ENCODE measurements around the gene GPC2.

GPC2 gene

GRCh38 chr7:100158229-100159098 is 18.7 kb downstream of the GPC2 start, which contains the start of gene TRAPPC14:
TRAPPC14 (minus strand) TSS chr7:100158723; CDS start chr7:100158499, 224 bp downstream.
- Histone ChIP-seq H3K27me3 (replicated peaks; ENCODE audit: insufficient read depth, low read length) (peaks cover 19% of the 10 kb centered on the region), H3K36me3 (replicated peaks; ENCODE audit: insufficient read depth, low read length) (no peaks in the 10 kb centered on the region), H3K9me3 (replicated peaks; ENCODE audit: insufficient read depth, low read length) (no peaks in the 10 kb centered on the region), H3K79me2 (ENCODE audit: low read length) (peaks cover 27% of the 10 kb centered on the region), H3K4me1 (ENCODE audit: low read length) (peaks cover 8% of the 10 kb centered on the region; the same call in 1 of the 2 replicates), H4K20me1 (ENCODE audit: insufficient read depth, low read length) (no peaks in the 10 kb centered on the region), H3K9ac (ENCODE audit: low read length) (peak within 1 kb of the TSS; percentile 86), H3K4me3 (ENCODE audit: low read length) (peak within 1 kb of the TSS; percentile 87), H3K4me2 (ENCODE audit: low read depth, low read length) (peak within 1 kb of the TSS; percentile 70), H2AFZ (ENCODE audit: low read length) (peak within 1 kb of the TSS; percentile 89), H3K9me2 (replicated peaks; ENCODE audit: insufficient read depth, low read length) (no peaks in the 10 kb centered on the region), H3K27ac (ENCODE audit: low read length) (no peak within 1 kb of the TSS), H3F3A (ENCODE audit: insufficient read depth, low read length) (no peaks in the 10 kb centered on the region; the same call in 1 of the 2 replicates)
- TF ChIP-seq CTCF (IDR thresholded peaks at IDR 0.05; ENCODE audit: low read length) = no peak
- TF ChIP-seq EZH2phosphoT487 (IDR thresholded peaks at IDR 0.05; ENCODE audit: low read length) = no peak
- no peak for TF ChIP-seq EZH2 (optimal IDR thresholded peaks at IDR 0.05; ENCODE audit: low read depth, low read length)
- peak; percentile 78 for DNase-seq

- H3K4me1 ChIP-seq (ENCODE audit: low read length) = peaks cover 8% of the 10 kb centered on the region; the same call in 1 of the 2 replicates
- 0 out of 2 replicates have a peak overlapping the region, but pooled peaks have one; percentile 89 for H2AFZ ChIP-seq (ENCODE audit: low read length)
- peaks cover 10% of the 10 kb centered on the region for H3K27me3 ChIP-seq (replicated peaks; ENCODE audit: insufficient read depth, low read length)
- H3K27ac ChIP-seq (ENCODE audit: low read length) = no peak overlapping the region
- peaks cover under 1% of the 10 kb centered on the region; the same call in 1 of the 2 replicates for H3F3A ChIP-seq (ENCODE audit: insufficient read depth, low read length)
- peak overlapping the region; percentile 87 for H3K4me3 ChIP-seq (ENCODE audit: low read length)
- H4K20me1 ChIP-seq (ENCODE audit: insufficient read depth, low read length) = no peaks in the 10 kb centered on the region
- H3K9me2 ChIP-seq (replicated peaks; ENCODE audit: insufficient read depth, low read length) = no peaks in the 10 kb centered on the region
- peak overlapping the region; percentile 70 for H3K4me2 ChIP-seq (ENCODE audit: low read depth, low read length)
- peak overlapping the region; percentile 86 for H3K9ac ChIP-seq (ENCODE audit: low read length)
- no peaks in the 10 kb centered on the region for H3K9me3 ChIP-seq (replicated peaks; ENCODE audit: insufficient read depth, low read length)
- no peaks in the 10 kb centered on the region for H3K36me3 ChIP-seq (replicated peaks; ENCODE audit: insufficient read depth, low read length)
- TF ChIP-seq CTCF (IDR thresholded peaks at IDR 0.05; ENCODE audit: low read length) = no peak
- no peak for TF ChIP-seq EZH2phosphoT487 (IDR thresholded peaks at IDR 0.05; ENCODE audit: low read length)
- no peak for TF ChIP-seq EZH2 (optimal IDR thresholded peaks at IDR 0.05; ENCODE audit: low read depth, low read length)
- DNase-seq = no peak
- peaks cover 27% of the 10 kb centered on the region for H3K79me2 ChIP-seq (ENCODE audit: low read length)
These were observed 19.6 kb downstream of the GPC2 start for GRCh38 chr7:100157334-100158228.

GRCh38 chr7:100157069-100157333 is 20.2 kb downstream of the GPC2 start:
- Histone ChIP-seq H3K9me3 (replicated peaks; ENCODE audit: insufficient read depth, low read length) (no peaks in the 10 kb centered on the region), H3K27me3 (replicated peaks; ENCODE audit: insufficient read depth, low read length) (peaks cover 10% of the 10 kb centered on the region), H2AFZ (ENCODE audit: low read length) (no peak overlapping the region), H3K9ac (ENCODE audit: low read length) (no peak overlapping the region), H3K79me2 (ENCODE audit: low read length) (peaks cover 27% of the 10 kb centered on the region), H3K9me2 (replicated peaks; ENCODE audit: insufficient read depth, low read length) (no peaks in the 10 kb centered on the region), H3K4me2 (ENCODE audit: low read depth, low read length) (peak overlapping the region; percentile 70; the same call in 1 of the 2 replicates), H3F3A (ENCODE audit: insufficient read depth, low read length) (peaks cover 3% of the 10 kb centered on the region), H3K4me1 (ENCODE audit: low read length) (peaks cover 8% of the 10 kb centered on the region; the same call in 1 of the 2 replicates), H3K4me3 (ENCODE audit: low read length) (no peak overlapping the region), H3K27ac (ENCODE audit: low read length) (no peak overlapping the region), H4K20me1 (ENCODE audit: insufficient read depth, low read length) (no peaks in the 10 kb centered on the region), H3K36me3 (replicated peaks; ENCODE audit: insufficient read depth, low read length) (no peaks in the 10 kb centered on the region)
- TF ChIP-seq CTCF (IDR thresholded peaks at IDR 0.05; ENCODE audit: low read length) = no peak
- no peak for TF ChIP-seq EZH2 (optimal IDR thresholded peaks at IDR 0.05; ENCODE audit: low read depth, low read length)
- TF ChIP-seq EZH2phosphoT487 (IDR thresholded peaks at IDR 0.05; ENCODE audit: low read length) = no peak
- DNase-seq = no peak
